GM19324 (cell line): ENCODE results near the gene HIC2.
"Not testable (repeated sequence)": the region's sequence is repeated elsewhere in the genome, so short reads cannot be mapped to it uniquely, and the experiment has no call there.

Experiments
- ATAC-seq: cut with Tn5 transposase; IDR thresholded peaks from one replicate; pipeline ENCODE4 v1.9.1; 2021; ENCODE audit warnings: mild to moderate bottlenecking, moderate library complexity; ENCODE audit not compliant: unreplicated experiment, low FRiP score

The HIC2 gene

GRCh38 chr22:21434378-21435233 lies 17.4 kb downstream of the HIC2 start:
- ATAC-seq, result not testable (repeated sequence)

DNA sequence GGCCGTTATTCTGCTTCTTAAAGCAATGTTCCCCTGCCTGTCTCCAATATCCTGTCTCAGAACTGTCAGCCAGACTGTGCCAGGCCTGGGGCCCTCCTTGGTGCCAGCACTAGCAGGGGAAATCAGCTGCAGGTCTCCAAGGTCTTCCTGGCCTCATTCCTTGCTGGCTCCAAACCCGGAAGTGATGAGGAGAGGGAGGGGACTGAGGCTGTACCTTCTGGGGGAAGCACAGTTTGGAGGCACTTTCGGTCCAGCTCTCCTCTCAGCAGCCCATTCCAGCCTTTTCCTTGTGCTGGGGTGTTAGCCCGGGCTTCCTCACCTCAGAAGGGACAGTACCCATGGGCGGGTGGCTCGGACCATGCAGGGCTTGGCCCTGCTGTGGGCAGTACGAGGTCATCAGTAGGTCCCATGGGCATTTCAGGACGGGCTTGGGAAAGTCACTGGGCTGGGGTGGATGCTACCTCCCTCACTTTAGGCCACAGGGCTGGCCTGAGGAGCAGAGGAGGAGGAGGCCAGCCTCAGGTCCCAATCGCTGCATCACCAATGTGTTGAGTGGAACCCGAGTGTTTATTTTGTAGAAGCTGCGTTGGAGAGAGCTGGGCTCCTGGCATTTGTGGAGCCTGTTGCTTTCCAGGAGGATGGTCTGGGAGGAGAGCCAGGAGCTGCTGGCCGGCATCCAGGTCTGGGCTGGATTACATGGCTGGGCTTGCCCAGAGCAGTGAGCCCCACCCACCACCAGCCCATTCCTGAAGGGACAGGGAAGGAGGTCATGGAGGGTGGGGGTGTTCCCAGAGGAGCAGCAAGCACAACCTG lies 19.0 kb downstream of the HIC2 start:
- not testable (repeated sequence) for ATAC-seq

- ATAC-seq, result not testable (repeated sequence)
These were observed 20.8 kb downstream of the HIC2 start for GRCh38 chr22:21438013-21438412.

DNA sequence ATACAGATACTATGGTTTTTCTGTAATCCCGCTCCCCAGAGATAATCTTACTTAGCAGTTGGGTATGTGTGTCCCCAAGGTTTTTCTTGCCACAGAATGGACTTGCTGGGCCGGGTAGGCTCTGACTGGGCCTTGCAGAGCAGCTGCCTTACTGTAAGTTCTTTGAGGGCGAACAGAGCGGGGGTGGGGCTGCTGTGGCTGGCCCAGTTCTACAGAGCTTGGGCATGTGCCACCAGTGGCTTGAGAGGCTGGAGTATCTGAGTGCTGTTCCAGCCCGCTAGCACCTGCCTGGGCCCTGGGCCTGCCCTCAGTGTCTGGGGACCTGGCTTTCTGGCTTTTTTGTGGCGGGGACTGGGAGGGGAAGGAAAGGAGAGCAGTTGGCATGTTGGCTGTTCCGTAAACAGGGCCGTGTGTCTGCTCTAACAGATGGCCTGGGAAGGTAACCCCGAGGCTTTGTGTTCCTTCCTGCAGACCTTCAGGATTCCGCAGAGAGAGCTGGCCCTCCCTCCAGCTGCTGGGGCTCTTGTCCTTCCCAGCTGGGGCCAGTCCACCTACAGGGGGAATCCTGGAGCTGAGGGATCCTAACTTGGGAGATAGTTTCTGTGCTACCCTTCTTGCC lies 23.0 kb downstream of the HIC2 start:
- ATAC-seq, result not testable (repeated sequence)

DNA sequence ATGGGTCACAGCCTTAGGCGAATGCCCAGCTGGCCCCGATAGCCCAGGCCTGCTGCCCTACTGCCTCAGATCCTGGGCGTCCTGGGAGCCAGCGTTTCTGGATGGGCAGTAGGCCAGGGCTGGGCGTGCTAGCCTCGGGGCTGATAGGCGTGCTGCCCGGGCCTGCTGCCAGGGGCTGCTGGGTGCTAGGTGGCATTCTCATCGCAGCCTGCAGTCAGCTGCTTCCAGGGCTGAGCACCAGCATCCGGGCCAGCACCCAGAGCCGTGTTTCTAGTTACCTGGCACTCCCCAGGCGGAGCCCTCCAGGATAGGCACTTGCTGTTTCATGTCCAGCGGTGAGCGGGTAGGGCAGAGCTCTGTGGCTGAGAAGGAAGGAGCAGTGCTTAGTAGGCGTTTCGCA lies 23.5 kb downstream of the HIC2 start:
- not testable (repeated sequence) for ATAC-seq

- not testable (repeated sequence) for ATAC-seq
These were observed 24.0 kb downstream of the HIC2 start for GRCh38 chr22:21441170-21441569.

GRCh38 chr22:21442123-21442522 lies 25.0 kb downstream of the HIC2 start:
- not testable (repeated sequence) for ATAC-seq

- ATAC-seq, result not testable (repeated sequence)
These were observed 25.5 kb downstream of the HIC2 start for GRCh38 chr22:21442646-21443045.

DNA sequence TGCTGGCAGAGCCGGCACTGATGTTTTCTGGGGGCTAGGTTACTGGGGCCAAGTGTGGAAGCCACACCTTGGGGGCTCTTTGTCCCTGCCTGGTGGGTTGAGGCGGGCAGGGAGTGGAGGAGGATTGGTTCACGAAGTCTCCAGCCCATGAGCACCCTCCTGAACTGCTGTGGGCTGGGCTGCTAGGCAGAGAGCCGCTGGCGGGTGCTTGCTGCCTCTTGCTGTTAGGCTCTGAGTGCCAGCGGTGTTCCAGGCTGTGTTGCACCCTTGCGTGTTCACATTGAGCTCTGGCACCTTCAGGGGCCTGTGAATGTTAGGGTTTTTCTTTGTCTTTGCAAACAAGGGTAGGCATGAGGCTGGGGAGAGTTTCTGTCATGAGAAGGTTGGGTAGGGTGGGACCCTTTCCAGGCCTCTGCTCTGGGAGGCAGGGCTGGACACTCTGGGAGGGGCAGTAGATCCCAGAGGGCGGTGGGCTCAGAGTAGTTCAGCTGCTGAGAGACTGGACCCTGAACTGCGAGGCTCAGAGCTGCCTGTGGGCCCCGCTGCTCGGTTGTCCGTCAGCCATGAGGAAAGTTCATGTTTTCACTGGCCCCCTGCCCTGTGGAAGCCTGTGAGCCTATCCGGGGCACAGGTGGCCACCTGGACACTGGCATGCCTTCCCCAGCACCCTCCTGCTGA lies 26.0 kb downstream of the HIC2 start:
- ATAC-seq, result no peak

GRCh38 chr22:21443735-21444421 lies 26.7 kb downstream of the HIC2 start:
- no peak for ATAC-seq

- no peak for ATAC-seq
These were observed 27.7 kb downstream of the HIC2 start for GRCh38 chr22:21444701-21445436.

GRCh38 chr22:21445437-21446127 lies 28.4 kb downstream of the HIC2 start:
- no peak for ATAC-seq

DNA sequence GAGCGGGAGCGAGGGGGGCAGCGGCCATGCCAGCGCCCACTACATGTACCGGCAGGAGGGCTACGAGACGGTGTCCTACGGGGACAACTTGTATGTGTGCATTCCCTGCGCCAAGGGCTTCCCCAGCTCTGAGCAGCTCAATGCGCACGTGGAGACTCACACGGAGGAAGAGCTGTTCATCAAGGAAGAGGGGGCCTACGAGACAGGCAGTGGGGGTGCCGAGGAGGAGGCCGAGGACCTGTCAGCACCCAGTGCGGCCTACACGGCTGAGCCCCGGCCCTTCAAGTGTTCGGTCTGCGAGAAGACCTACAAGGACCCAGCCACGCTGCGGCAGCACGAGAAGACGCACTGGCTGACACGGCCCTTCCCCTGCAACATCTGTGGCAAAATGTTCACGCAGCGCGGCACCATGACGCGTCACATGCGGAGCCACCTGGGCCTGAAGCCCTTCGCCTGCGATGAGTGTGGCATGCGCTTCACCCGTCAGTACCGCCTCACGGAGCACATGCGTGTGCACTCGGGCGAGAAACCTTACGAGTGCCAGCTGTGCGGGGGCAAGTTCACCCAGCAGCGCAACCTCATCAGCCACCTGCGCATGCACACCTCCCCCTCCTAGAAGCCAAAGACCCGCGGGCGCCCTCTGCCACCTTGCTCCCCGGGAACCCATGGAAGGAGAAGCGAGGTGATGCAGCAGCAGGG lies 29.1 kb downstream of the HIC2 start:
- no peak for ATAC-seq

- ATAC-seq, result no peak
These were observed 29.9 kb downstream of the HIC2 start for GRCh38 chr22:21446827-21447690.

DNA sequence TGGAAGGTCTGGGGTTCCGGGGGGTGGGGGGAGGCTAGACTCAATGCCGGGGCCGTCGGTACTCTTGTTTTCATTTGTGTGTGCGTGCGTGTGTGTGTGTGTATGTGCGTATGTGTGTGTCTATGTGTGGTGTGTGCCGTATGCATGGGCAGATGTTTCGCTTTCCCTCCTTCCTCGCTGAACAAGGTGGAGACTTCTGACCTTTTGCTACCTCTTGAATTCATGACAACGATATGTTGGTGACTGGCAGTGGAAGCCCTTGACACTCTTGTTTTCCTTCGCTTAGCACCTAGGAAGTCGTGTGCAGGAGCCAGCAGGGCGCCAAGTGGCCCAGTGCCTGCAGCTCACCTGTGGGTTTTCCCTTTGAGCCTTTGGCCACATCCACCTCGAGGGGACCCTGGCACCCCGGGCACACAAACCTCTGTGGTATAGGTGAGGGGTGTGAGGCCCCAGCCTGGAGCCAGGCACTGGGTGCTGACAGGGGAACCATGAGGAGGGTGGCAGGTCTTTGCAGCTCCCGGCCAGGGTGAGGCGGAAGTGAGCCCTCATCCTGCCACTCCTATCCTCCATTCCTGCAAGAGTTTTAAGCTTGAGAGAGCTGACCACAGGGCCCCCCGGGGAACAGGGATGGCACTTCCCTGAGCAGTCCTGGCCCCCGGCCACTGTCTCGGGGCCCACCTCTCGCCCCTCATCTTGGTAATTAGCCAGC lies 30.7 kb downstream of the HIC2 start:
- no peak for ATAC-seq

DNA sequence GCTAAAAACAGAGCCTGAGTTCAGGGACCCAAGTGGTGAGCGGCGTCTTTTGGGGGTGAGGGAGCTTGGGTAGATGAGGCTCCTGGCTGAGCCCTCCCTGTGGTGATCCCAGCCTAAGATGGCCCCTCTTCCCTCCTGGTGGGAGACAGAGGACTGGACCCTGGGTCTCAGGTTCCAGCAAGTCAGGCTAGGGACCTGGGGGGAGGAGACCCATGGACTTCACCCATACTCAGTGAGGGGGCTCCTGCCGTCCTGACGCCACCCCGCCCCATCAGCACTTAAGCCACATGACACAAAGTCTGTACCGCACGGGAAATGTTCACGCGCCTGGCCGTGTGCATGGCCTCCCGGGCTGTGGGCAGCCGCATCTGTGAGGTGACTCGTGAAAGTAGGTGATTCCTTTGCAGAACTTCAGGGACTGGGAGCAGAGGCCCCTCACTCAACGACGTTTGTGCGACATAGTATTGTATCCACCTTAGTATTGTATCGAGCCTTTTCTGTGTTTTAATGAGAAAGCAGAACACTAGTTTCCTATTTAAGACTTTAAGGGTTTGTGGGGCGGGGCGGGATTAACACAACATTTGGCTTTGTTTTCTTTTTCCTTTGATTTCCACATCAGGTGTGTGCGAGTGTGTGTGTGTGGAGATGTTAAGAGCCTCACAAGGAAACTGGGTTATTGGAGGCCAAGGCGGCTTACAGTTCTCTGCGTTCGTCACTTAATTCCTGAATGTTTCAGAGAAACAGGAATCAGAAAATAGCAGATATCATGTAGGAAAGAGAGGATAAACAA lies 31.7 kb downstream of the HIC2 start:
- no peak for ATAC-seq
